ENCODE measurements around the gene SLC30A10.
"Not testable (repeated sequence)": the region's sequence is repeated elsewhere in the genome, so short reads cannot be mapped to it uniquely, and the experiment has no call there.

The SLC30A10 gene

DNA sequence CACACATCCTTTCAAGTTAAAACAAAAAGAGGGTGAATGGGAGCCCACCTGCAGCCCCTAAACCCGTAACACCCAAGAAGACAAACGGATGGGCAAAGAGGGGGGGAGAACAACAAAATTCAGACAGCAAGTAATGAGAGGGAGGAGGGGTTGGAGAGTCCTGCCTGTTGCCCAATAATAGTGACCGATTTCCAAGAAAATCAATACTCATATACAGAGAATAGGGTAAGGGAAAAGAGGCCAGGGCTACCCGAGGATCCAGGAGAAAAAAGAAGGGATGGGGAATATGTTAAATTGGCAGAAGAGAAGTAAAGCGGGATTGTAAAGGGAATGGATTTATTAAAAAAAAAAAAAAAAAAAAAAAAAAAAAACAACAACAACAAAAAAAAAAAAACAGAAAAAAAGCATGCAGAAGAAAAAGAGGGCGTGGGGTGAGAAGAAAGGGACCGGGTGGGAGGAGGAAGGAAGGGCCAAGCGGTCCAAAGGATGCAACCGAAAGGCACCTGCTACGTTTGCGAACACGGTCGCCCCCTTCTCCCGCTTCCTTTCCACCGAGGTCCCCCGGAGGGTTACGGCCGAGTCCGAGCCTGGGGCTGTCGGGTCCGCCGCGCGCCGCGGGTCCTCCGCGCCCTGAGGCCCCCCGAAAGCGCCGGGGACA lies 930 bp downstream of the SLC30A10 start:
- DNase-seq: no peak

DNA sequence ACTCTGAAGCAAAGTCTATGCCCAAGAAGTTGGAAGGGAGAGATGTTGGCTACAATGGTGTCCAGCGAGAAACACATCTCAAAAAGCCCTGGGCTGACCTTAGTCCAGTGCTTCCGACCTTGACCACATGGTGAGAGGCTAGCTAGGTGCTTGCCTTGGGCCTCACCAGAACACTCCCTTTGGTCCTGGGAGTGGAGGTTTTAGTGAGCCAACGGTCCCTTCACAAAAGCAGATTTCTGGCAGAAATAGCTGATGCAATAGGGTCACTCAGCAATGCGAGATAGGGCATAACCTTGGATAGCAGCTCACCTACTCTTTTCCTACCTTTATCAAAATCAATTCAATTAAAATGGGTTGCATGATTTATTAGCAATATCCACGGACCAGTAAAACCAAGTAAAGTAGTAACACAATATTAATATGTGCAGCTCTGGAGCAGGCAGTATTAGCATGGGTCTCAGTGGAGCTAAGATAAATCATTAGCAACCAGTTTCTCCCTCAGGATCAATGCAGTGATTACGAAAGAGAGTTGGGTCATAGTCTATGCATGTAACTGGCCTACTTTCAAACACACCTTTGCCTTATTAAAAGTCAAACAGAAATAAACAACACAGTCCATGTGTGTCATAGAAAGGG lies 1.9 kb downstream of the SLC30A10 start:
- no peak for DNase-seq

DNA sequence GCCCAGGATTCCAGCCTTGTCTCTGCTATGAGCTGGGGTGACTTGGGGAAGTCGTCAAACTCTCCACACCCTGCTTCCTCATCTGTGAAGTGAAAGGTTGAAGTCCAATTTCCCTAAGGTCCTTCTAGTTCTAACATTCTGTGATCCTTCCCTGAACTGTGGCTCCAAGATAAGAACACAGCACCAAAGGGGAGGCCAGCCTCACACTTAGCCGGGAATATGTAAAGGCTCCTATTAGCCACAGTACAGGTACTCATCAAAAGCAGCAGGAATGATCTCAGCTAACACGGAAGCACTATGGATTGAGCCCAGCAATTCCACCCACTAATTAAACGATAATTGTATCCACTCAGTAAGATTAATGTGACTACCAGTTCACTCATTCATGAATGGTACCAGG lies 4.0 kb downstream of the SLC30A10 start:
- DNase-seq: no peak

DNA sequence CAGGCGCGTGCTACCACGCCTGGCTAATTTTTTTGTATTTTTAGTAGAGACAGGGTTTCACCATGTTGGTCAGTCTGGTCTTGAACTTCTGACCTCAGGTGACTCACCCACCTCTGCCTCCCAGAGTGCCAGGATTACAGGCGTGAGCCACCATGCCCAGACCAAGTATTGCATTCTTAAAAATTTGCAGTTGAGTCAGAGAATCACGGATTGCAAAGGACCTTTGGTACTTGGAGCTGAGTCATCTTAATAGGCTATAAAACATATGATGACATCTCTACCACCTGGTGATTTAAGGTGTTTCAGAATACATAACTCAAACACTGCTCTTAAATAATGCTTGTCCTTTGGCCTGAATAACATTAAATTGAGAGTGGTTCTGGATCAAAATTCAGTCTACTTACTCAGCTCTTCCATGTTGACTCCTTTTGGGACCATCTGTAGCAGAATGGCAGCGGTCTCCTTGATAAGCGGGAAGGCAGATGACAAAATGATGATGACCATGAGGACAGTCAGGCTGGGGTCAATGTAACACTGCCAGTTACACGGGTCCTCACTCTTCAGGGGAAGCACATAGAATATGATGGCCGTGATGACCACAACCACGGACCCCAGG lies 10.4 kb downstream of the SLC30A10 start:
- DNase-seq: peak in 1 of 3 donors; percentile 6

DNA sequence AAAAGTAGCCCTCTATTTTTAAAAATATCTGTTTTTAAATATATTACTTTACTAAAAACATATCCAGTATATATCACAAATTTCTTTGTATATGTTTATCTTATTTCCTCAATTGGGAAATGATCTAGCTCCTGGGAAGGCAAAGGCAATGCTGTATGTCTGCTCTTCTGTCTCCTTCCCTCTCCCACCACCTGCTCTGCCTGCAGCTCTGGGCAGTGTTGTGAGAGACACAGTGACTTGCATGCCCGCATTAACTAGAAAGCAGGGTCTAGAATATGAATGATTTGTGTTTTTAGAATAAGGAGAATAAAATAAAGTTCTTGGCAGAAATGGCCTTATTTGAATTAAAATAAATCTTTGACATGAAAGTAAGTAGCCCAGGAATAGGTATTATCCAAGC lies 11.1 kb downstream of the SLC30A10 start:
- DNase-seq: no peak

DNA sequence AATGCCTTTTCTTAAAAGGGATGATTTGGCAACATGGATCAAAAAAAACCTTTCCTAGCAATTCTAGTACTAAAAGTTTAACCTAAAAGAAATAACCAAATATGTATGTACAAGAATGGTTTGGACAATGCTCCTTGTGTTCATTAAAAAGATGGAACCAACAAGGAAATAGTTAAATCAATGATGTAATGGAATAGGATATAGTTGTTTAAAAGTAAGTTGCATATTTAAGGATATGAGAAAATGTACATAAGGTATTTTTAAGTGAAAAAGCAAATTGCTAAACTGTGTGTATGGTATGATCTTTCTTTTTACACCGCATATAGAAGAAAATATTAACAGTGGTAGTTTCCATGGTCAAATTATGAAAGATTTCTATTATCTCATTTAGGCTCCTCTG lies 12.1 kb downstream of the SLC30A10 start:
- no peak for DNase-seq

DNA sequence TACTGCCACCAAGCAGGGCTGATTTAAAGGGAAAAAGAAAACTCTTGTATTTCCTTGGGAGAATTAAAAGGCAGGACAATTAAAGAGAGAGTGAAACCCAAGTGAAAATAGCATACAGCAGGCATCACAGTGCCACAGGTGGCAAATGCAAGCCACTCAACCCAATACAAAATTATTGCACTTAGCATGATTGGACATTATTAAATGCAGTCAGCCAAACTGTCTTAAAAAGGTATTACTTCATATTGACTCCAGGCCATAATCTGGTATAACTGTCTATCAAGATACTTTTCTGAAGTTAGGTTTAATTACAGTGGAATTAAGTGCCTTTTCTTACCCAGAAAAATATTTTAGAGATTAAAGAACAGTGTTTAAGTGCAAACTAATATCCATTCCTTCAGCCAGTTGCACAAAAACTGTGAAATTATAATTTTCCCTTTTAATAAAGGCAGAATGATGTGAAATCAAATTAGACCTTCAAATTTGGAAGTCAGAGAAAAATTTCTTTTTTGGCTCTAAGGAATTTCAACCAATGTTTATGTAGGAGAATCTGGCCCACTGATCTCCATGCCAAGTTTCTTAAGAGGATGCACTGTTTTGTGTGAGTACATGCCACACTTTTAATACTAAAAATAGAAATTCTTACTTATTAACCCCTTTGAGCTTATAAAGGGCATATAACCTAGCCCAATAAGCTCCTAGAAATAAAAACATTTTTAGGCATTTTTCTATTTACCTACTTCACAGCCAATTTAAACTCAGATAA lies 15.2 kb downstream of the SLC30A10 start:
- no peak for DNase-seq

DNA sequence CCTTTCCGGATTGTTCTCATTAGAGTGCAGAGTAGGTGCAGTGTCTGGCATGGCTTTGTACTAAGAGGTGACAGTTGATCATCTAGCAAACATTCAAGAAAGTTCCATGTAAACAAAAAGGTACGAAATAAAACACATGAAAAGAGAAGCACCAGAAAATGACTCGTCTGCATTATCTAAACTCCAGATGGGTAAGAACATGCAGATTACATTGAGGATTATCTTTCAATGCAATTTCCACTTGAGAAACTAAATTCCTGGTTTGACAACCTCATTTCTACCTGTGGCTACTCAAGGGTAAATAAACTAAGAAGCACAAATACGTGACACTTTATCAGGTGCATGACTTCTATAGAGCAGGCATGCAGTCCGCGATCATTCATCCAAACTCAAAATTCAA lies 17.6 kb downstream of the SLC30A10 start:
- DNase-seq: no peak

DNA sequence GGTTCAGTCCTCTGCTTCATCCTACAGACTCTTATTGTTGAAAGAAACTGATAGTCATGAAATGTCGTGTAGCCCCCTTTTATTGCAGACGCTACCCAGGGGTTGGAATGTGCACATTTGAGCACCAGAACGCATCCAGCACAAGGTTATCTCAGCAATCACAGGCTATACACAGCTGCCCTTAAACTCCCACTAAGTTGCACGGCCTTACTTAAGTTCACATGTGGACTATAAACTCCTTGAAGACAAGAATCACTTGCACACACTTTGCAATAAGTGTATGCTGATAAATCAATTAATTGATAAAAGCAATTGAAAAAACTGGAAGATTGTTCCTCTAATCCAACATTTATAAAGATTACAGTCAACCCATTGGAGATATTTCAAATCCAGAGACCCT lies 18.9 kb downstream of the SLC30A10 start:
- no peak for DNase-seq

DNA sequence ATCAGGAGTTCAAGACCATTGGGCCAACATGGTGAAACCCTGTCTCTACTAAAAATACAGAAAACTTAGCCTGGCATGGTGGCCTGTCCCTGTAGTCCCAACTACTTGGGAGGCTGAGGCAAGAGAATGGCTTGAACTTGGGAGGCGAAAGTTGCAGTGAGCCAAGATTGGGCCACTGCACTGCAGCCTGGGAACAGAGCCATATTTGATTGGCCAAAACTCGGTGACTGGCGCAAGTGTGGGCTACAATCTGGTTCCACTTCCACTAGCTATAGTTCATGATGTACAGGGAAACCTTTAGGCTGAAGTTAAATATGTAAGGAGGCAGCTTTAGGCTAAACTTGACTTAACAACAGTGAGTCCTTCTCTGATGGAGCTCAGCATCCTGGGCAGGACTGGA lies 20.2 kb downstream of the SLC30A10 start:
- no peak for DNase-seq

DNA sequence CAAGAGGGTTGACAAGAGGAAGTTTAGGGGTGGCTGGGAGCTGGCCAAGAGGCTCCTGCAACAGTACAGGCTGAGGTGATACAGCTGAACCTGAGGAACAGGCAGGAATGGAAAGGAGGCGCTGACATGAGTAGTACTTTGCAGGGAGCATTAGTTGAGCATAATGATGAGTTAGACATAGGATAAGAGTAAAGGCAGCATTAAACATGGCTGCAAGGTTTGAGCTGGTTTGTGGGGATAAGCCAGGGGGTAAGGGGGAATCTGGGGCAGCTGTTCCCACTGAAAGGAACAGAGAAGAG lies 20.6 kb downstream of the SLC30A10 start:
- no peak for DNase-seq

DNA sequence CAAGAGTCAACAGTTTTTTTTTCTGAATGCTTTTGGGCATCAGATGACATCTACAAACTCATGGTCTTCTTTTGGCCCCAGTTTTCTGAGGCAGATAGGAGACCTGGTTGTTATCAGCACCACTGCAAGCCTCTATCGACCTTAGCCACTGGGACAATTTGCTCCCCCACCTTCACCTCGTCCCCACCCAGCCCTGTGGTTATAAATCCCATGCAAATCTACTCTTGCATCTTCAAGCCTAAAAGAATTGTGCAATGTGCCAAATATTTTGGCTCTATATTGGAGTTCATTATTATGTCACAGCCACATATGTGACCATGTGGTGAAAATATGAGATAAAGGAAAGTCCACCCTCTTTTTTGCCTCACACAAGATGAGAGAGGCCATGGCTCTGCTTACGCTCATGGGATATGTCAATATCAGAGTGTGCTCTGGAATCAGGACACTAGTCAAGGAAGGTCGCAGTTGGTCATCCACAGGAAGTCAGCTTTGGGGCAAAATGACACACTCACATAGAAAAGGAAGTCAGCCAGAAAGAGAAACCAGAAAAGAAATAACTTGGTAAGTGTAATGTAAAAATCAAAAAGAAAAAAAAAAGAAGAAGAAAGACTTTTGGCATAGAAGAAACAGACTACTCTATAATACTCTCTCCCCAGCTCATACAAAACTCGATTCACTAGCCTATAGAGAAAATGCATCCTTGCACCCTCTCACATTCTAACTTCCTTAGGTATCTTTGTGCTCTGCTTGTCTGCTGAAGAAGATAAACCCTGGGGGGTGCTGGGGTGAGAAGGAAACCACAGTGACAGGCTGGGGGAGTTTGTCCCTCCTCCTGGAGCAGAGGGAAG lies 21.2 kb downstream of the SLC30A10 start:
- peak; percentile 39 to 65 (median 54) for DNase-seq

DNA sequence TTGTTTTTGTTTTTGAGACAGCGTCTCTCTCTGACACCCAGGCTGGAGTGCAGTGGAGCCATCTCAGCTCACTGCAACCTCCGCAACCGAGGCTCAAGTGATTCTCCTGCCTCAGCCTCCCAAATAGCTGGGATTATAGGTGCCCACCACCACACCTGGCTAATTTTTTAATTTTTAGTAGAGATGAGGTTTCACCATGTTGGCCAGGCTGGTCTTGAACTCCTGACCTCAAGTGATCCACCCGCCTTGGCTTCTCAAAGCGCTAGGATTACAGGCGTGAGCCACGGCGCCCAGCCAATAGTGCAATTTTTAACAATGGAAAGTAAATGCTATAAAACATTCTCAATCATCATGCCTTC lies 21.8 kb downstream of the SLC30A10 start:
- not testable (repeated sequence) for DNase-seq

DNA sequence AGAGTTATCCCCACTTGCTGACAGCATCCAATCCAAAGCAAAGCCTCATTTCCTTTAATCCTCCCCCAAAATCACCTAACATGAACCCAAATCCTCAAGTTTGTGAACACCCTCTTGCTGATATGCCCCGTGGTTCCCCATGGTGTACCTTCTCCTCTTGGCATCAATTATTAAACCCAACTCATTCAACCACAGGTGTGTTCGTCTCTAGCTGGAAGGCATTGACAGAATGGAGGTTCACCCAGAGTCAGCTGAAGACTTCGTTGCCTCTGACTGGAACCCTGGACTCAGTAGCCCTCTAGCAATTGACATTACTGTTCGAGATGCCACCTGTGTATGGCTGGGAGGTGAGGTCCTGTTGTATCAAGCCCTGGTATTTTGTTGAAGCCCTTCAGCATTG lies 22.8 kb downstream of the SLC30A10 start:
- no peak for DNase-seq

DNA sequence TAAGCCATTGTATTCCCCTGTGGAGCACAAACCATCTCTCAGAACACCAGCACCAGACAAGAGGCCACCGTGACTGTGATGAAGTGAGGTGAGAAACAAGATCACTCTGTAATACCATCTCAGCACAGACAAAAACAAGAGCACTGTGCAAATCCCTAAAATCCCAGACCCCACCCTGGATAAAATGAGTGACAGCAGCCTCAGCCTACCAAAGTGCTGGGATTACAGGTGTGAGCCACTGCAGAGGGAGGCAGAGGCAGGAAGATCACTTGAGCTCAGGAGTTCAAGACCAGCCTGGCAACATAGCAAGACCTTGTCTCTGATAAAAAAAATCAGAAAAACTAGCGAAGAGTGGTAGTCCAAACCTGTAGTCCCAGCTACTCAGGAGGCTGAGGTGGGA lies 23.4 kb downstream of the SLC30A10 start:
- DNase-seq: no peak

DNA sequence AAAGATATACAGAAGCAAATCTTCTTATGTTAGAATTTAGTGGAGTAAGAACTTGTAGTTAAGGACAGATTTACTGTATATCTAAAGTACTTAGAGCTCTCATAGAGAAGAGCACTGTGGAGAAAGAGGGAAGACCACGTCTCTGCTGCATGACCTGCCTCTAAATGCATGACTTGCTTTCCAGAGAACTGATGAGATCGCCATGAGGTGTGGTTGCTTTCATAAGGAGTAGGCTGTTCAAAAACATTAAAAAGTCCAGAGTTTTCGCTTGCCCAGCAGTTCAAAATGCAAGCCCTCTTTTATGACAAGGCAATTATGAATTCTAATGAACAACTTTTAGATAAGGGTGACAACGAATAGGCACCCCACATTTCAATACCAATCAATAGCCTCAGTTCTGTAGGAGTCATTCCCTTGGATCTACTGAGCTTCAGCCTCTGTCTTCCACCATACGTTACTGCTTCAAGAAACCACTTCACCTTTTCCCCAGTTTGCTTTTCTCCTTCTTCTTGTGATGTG lies 24.9 kb downstream of the SLC30A10 start:
- DNase-seq: no peak

DNA sequence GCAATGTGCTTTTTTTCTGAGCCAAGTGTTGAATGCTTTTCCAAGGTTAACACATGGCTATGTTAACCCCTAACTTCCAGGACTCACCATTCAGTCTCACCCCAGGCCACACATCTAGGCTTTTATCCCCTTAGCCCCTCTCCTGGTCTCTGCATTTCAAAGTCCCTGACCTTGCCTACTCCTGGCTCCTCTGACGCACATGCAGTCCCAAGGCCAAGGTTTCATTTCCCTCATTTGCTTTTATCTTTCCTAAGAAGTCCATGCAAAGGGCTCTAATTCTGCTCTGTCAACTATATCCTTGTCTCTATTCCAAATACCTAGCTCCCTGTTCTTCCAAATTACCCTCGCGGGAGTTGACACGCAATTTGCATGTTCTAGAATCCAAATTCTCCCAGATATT lies 25.4 kb downstream of the SLC30A10 start:
- DNase-seq: no peak

DNA sequence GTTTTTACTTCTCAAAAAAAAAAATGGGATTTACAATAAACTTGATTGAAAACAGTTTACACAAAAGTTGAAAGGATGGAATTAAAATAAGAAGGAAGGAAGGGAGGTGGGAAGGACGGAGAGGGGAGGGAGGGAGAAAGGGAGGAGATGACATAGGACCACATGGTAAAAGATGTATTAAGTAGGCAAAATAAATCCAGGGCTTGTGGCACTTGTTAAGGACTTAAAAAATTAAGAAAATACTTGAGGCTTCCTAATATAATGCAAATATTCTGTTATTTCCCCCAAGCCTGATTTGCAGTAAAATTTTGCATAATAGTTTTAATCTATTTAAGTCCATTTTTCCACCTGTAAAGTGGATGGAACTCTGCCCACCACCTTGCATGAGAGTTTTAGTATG lies 27.5 kb downstream of the SLC30A10 start:
- no peak for DNase-seq

DNA sequence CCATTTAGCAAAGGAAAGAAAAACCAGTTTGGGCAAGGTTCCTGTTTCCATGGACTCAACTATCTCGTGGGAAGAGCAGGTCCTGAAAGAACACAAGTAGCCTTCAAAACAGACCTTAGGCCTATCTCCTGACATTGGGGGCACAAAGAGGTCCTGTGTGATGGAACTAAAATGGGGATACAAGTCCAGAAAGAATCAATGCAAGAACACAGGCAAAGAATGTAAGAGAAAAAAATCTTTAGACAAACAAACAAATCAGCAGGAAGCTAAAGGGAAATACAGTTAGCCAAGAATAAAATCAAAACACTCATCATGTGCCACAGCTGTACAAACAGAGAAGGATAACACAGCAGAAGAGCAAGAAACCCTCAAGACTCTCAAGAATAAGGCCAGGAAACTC lies 28.2 kb downstream of the SLC30A10 start:
- no peak for DNase-seq

DNA sequence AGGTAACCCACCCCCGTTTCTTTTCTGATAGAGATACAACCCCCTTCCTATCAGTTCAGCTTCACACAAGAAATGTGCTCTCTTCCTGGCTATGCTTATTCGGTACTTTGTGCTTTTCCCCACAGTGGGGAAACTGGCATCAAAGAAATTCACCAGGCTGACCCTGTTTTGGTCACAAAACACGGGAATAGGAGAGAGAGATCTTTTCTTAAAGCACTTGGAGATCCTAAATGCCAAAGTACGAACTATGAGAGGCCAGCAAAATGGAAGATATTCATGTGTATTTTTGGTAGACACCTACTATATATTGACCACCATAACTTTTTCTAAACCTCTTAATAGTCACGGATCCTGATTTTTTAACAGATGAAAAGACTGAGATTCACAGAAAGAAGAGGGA lies 30.0 kb downstream of the SLC30A10 start:
- DNase-seq: no peak

DNA sequence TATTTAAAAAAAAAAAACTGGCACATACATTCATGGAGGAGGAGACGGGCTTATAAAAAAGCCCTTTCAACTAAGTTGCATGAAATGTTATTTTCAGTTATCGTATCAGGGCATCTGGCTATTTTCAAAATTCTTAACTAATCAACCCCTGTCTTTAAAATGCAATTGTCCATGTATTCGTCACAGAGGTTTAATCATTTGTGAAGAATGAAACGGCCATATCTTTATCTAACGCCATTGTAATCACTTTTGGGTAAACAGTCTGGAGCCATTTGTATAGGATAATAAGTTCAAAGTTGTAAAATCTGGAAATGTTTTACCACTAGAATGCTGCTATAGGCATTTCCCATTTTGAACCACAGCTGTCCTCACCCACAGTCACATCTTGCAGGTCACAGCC lies 30.4 kb downstream of the SLC30A10 start:
- DNase-seq: no peak

DNA sequence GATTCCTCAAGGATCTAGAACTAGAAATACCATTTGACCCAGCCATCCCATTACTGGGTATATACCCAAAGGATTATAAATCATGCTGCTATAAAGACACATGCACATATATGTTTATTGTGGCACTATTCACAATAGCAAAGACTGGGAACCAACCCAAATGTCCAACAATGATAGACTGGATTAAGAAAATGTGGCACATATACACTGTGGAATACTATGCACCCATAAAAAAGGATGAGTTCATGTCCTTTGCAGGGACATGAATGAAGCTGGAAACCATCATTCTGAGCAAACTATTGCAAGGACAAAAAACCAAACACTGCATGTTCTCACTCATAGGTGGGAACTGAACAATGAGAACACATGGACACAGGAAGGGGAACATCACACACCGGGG lies 36.1 kb downstream of the SLC30A10 start:
- not testable (repeated sequence) for DNase-seq

DNA sequence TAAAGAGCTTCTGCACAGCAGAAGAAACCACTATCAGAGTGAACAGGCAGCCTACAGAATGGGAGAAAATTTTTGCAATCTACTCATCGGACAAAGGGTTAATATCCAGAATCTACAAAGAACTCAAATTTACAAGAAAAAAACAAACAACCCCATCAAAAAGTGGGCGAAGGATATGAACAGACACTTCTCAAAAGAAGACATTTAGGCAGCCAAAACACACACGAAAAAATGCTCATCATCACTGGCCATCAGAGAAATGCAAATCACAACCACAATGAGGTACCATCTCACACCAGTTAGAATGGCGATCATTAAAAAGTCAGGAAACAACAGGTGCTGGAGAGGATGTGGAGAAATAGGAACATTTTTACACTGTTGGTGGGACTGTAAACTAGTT lies 36.5 kb downstream of the SLC30A10 start:
- not testable (repeated sequence) for DNase-seq

Data from suppressor macrophage treated with lipopolysaccharide for 1 hour (primary cell).